GM12872 (cell line): ENCODE data around the gene PCNX2.

ENCODE experiments used
- CTCF ChIP-seq: IDR thresholded peaks from 3 replicates; pipeline ENCODE4 v1.5.1; 2011; ENCODE audit warnings: low read depth, mild to moderate bottlenecking, low read length, moderate library complexity; ENCODE audit not compliant: insufficient read depth

PCNX2 gene

GRCh38 chr1:233295237-233295974 lies at the start of gene PCNX2:
Gene PCNX2, minus strand, starts transcription at chr1:233295725. Its CDS starts 247 bp downstream, at chr1:233295478.
- no peak for TF ChIP-seq CTCF

- no peak for TF ChIP-seq CTCF
Measured at GRCh38 chr1:233343262-233343661, 47.7 kb upstream of the PCNX2 start.

- no peak for TF ChIP-seq CTCF
Measured at GRCh38 chr1:233342086-233342485, 46.6 kb upstream of the PCNX2 start.

- no peak for TF ChIP-seq CTCF
Measured at GRCh38 chr1:233340966-233341516, 45.5 kb upstream of the PCNX2 start.

- TF ChIP-seq CTCF: no peak
Measured at GRCh38 chr1:233340031-233340555, 44.6 kb upstream of the PCNX2 start.

GRCh38 chr1:233338102-233338501 lies 42.6 kb upstream of the PCNX2 start:
- TF ChIP-seq CTCF: no peak

GRCh38 chr1:233337505-233337904 lies 42.0 kb upstream of the PCNX2 start:
- TF ChIP-seq CTCF: no peak
